Spleen (tissue), 7 donors: Measurements from ENCODE around the gene PLEKHN1.

Source experiments
- POLR2A ChIP-seq, 3 donors: fragments of 450-650 bp; IDR thresholded peaks; one replicate each; pipeline ENCODE4 v1.5.1; 2017; ENCODE audit warnings: antibody characterized with exemption in 3 of 3, mild to moderate bottlenecking in 1 of 3
- POLR2AphosphoS5 ChIP-seq, 3 donors: sonication (generic); formaldehyde crosslinking; IDR thresholded peaks; one replicate each; pipeline ENCODE4 v1.5.1; 2017; ENCODE audit warnings: antibody characterized with exemption in 3 of 3
- TF ChIP-seq, protein P1 (sequence below), 11 experiments: fragments of 200-600 bp in 7 of 11; fragments of 450-650 bp in 4 of 11; sonication (generic) in 4 of 11; IDR thresholded peaks in 8 of 11; conservative IDR thresholded peaks in 3 of 11; 1 replicate in 7 of 11; 2 replicates in 4 of 11; pipeline versions ENCODE4 v1.4.0 to v1.8.0; 2016 to 2021; ENCODE audit warnings: antibody characterized with exemption in 11 of 11, inconsistent platforms in 4 of 11, mild to moderate bottlenecking in 1 of 11
- donor health status: DM: no; HTN: no; CAD: no; lungs with moderate emphysema.
- donor health status: DM: no; HTN: no; CAD: no.
- donor health status: DM: no; HTN: no; CAD: no.

DNA sequence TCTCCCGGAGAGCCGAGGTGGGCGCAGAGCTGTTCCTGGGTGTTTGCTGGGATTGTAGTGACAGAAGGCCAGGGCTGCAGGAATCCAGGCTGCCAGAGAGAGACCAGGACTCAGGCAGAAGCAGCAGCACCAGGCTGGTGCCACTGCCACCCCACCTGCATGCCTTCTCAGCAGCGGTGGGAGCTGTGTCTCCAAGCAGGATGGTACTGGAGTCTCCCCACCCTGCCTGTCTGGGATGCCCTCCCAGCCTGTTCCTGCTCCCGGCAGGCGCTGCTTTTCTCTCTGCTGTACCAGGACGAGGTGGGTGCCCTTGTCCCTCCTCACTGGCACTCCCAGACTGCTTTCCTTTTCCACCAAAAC is 38.1 kb downstream of the PLEKHN1 start:
- TF ChIP-seq, protein P1, sequence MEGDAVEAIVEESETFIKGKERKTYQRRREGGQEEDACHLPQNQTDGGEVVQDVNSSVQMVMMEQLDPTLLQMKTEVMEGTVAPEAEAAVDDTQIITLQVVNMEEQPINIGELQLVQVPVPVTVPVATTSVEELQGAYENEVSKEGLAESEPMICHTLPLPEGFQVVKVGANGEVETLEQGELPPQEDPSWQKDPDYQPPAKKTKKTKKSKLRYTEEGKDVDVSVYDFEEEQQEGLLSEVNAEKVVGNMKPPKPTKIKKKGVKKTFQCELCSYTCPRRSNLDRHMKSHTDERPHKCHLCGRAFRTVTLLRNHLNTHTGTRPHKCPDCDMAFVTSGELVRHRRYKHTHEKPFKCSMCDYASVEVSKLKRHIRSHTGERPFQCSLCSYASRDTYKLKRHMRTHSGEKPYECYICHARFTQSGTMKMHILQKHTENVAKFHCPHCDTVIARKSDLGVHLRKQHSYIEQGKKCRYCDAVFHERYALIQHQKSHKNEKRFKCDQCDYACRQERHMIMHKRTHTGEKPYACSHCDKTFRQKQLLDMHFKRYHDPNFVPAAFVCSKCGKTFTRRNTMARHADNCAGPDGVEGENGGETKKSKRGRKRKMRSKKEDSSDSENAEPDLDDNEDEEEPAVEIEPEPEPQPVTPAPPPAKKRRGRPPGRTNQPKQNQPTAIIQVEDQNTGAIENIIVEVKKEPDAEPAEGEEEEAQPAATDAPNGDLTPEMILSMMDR (IDR thresholded peaks at IDR 0.05 in 8 of 11, conservative IDR thresholded peaks at IDR 0.05 in 3 of 11), result no peak
- TF ChIP-seq POLR2A (IDR thresholded peaks at IDR 0.05) (no peak), POLR2AphosphoS5 (IDR thresholded peaks at IDR 0.05) (no peak)
